GM19324 (cell line): Measurements from ENCODE around the gene FGFRL1.

ENCODE experiments used
- ATAC-seq: cut with Tn5 transposase; IDR thresholded peaks from one replicate; pipeline ENCODE4 v1.9.1; 2021; ENCODE audit warnings: mild to moderate bottlenecking, moderate library complexity; ENCODE audit not compliant: unreplicated experiment, low FRiP score

The FGFRL1 gene

GRCh38 chr4:1004557-1005485 is 6.6 kb upstream of the FGFRL1 start:
- ATAC-seq: no peak

- ATAC-seq: no peak
Measured at GRCh38 chr4:1006856-1007255, 4.6 kb upstream of the FGFRL1 start.

- peak; percentile 4 for ATAC-seq
Measured at GRCh38 chr4:1008840-1009541, 2.4 kb upstream of the FGFRL1 start.

- ATAC-seq: peak; percentile 47
Measured at GRCh38 chr4:1009542-1010394, 1.7 kb upstream of the FGFRL1 start.

GRCh38 chr4:1010395-1011021 is 918 bp upstream of the FGFRL1 start:
- ATAC-seq: peak; percentile 1

GRCh38 chr4:1011666-1012033 is 224 bp downstream of the FGFRL1 start:
- no peak for ATAC-seq

GRCh38 chr4:1012034-1012739 is 761 bp downstream of the FGFRL1 start:
- no peak for ATAC-seq

- ATAC-seq: no peak
Measured at GRCh38 chr4:1013225-1014073, 2.0 kb downstream of the FGFRL1 start.

GRCh38 chr4:1014291-1015167 is 3.1 kb downstream of the FGFRL1 start:
- no peak for ATAC-seq

GRCh38 chr4:1015179-1015578 is 3.8 kb downstream of the FGFRL1 start:
- no peak for ATAC-seq

- no peak for ATAC-seq
Measured at GRCh38 chr4:1015746-1016145, 4.3 kb downstream of the FGFRL1 start.

- ATAC-seq: no peak
Measured at GRCh38 chr4:1017211-1017610, 5.8 kb downstream of the FGFRL1 start.

GRCh38 chr4:1017706-1018105 is 6.3 kb downstream of the FGFRL1 start:
- ATAC-seq: no peak

GRCh38 chr4:1018147-1019020 is 7.0 kb downstream of the FGFRL1 start:
- no peak for ATAC-seq

- no peak for ATAC-seq
Measured at GRCh38 chr4:1019320-1019719, 7.9 kb downstream of the FGFRL1 start.

- ATAC-seq: no peak
Measured at GRCh38 chr4:1019729-1020470, 8.5 kb downstream of the FGFRL1 start.
